NCI-H345 treated with DMSO at 0.1 percent for 48 hours (cell line): ENCODE results near the gene GRSF1.
"Not testable (repeated sequence)": the region's sequence is repeated elsewhere in the genome, so short reads cannot be mapped to it uniquely, and the experiment has no call there.

Experiments used
- DNase-seq: peaks from one replicate; lab custom pipeline; 2025; ENCODE audit not compliant: unreplicated experiment; lab: John Stamatoyannopoulos, UW

GRSF1 gene, protein sequence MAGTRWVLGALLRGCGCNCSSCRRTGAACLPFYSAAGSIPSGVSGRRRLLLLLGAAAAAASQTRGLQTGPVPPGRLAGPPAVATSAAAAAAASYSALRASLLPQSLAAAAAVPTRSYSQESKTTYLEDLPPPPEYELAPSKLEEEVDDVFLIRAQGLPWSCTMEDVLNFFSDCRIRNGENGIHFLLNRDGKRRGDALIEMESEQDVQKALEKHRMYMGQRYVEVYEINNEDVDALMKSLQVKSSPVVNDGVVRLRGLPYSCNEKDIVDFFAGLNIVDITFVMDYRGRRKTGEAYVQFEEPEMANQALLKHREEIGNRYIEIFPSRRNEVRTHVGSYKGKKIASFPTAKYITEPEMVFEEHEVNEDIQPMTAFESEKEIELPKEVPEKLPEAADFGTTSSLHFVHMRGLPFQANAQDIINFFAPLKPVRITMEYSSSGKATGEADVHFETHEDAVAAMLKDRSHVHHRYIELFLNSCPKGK

DNA sequence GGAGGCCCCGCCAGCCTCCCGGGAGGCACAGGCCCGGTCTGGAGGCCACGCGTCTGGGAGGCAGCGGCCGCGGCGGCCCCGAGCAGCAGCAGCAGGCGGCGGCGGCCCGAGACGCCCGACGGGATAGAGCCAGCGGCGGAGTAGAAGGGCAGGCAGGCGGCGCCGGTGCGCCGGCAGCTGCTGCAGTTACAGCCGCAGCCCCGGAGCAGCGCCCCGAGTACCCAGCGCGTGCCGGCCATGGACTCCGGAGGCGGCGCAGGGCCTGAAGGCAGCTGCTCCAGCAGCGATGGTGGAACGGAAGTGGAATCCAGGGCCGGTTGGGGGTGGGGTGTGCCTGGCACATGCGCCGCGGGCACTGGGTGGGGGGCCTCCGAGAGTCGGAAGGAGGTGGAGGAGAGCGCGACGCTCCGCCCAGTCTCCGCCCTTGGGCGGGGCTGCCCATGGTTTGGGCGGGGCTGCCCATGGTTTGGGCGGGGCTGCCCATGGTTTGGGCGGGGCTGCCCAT lies at the start of gene GRSF1:
Gene GRSF1 (minus strand): TSS at position 302 of the 505 bp plus-strand sequence. CDS start 63 bp downstream, at position 239.
- DNase-seq: peak; percentile 47

DNA sequence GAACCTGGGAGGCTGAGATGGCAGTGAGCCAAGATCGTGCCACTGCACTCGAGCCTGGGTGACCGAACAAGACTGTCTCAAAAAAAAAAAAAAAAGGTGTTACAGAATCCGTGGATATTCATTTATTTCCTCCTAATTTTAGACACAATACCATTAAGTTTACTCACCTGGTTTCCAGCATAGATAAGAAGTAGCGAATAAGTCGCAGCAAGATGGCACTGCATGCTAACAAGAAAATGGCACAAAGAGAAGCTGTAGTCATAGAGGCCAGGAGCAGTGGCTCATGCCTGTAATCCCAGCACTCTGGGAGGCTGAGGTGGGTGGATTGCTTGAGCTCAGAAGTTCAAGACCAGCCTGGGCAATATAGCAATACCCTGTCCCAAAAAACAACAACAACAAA lies 45.5 kb upstream of the GRSF1 start:
- no peak for DNase-seq

DNA sequence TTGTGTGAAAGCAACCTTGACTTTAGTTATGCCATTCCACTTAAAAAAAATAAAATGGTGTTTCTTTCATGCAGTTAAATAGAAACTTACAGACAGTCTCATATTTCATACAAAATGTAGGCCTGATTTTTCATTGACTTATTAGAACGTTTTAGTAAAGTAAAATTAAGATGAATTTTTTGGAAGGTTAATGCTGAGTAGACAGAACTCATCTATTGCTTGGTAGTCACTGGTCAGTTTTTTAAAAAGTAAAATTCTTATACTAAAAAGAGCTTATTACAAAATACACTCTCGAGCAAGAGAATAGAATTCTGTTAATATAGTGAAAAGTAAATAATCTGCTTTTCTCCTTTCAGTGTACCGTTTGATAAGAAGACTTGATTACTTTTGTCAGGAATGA lies 41.0 kb upstream of the GRSF1 start:
- DNase-seq: no peak

DNA sequence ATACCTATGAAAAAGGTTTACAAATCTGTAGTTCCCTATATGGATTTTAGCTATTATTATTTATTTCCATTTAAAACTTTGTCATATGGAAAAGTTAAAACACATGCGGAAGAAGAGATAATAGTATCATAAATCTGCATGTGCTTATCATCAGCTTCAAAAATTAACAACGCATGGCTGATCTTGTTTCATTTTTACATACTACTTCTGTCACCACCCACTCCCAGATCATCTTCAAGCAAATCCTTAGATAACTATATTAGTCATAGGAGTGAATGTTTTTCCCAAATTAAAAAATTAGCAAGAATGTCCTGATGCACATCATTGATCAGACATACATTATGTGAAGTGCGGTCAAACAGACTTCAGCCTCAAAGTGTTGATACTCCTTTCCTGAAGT lies 37.9 kb upstream of the GRSF1 start:
- no peak for DNase-seq

DNA sequence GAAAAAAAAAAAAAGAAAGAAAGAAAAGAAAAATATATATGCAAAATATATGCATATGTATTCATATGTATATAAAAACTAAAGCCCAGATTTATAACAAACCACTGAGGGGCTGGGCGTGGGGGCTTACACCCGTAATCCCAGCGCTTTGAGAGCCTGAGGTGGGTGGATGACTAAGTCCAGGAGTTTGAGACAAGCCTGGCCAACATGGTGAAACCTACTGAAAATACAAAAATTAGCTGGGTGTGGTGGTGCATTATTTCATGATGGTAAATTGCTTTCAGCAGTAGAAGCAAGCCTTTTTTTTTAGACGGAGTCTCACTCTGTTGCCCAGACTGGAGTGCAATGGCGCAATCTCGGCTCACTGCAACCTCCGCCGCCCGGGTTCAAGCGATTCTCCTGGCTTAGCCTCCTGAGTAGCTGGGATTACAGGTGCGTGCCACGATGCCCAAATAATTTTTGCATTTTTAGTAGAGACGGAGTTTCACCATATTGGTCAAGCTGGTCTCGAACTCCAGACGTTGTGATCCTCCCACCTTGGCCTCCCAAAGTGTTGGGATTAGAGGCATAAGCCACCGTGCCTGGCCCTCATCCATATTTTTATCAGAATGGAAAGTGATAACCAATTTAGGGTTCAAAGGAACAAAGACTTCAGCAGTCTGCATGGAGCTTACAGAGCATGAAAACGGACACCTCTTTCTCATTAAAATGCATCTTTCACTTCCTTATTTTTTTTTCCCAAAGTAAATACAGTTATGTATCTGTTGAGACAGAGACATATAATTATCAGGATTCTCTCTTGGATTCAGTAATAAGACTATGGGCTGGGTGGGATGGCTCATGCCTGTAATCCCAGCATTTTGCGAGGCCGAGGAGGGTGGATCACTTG lies 34.8 kb upstream of the GRSF1 start:
- DNase-seq: no peak

DNA sequence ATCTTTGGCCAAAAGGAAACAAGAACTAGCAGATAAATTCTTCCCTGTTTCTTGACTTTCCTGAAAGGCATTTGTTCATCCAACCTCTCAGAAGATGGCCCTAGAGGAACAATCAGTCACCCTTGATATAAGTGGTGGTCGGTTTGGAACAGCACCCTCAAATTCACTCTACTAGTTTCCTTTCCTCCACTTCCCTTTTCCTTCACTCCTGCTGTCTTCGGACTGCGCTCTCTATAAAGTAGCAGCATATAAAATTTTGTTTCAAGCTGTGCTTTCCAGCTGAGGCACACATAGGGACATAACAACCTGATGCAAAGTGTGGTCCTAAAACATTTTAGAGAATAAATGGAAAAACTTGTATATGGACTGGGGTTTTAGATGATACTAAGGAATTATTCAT lies 33.5 kb upstream of the GRSF1 start:
- DNase-seq: no peak

DNA sequence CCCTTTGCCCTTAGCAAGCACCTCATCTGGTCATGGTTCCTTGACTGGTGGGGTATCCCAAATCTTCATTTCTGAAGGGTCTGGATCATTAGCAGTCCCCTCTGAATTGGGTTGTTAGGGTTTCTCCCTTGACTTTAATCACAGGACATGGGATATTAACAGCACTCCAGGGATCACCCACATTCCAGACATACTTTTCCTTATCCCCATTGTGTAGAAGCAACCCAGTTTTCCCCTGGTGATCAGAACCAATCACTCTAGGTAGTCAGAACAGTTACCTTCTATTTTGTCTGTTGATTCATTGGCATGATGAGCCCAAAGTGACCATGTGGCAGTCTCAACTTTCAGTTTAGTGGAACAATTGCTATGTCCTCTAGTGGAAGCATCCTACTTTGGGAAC lies 29.1 kb upstream of the GRSF1 start:
- DNase-seq: no peak

DNA sequence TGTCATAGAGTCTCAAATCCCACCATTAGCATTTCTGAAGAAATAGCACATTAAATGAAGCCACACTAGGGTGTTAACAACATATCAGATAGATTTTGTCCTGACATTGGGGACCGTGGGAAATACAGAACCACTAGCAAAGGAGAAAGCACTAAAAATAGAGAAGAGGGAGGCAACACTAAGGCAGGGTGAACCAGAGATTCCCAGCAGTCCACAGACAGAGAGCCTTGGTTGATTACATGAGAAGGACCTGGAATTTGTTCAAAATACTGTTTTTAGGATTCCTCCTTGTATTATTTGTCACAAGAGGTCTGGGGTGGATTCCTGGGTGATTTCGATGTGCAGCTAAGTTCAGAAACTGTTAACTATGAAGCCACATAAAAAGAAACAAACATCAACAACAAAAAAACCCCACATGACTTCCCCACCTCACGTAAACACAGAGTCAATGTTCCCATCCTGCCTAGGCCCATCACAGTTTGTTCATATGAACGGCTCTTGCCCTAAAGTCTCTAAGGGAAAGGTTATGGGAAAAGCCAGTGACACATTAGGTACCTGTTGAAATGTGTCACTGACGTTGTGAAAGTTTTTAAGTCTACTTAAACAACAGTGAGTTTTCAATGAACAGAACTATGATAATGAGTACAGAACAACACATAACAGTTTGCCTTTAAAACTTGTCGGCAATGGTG lies 23.6 kb upstream of the GRSF1 start:
- DNase-seq: no peak

DNA sequence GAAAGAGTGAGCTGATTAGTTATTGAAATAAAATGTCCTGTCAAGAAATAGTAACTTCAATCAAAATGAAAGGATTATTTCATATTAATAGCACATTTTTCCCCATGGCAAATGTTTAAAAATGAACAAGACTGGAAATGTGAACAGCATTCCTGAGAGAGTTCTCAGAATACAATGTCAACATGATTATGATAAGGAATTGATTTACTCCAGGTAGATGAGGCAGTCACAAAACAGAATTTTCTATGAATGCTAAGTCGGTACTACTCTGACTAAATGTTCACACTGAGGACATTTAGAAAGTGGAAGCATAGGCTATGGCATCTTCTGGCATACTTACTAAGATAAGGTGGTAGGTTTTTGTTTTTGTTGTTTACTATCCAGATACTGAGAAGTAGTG lies 19.4 kb upstream of the GRSF1 start:
- DNase-seq: no peak

DNA sequence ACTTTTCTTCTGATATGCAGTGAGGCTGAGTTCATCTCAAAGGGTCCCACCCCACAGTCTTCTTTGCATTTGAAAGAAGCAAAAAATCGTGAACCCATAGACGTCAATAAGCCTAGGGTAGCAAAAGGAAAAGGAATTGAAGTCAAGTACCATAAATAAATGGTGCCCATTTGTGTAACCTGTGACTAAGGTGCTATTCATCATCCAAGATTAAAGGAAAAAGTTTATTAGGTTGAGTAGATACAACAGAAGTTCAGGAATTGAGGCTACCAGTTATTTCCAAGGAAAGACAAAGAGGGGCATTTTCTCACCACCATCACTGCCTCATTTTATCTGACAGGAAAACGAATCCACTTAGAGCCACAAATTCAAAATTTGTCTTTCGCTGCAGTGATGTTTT lies 18.8 kb upstream of the GRSF1 start:
- DNase-seq: no peak

DNA sequence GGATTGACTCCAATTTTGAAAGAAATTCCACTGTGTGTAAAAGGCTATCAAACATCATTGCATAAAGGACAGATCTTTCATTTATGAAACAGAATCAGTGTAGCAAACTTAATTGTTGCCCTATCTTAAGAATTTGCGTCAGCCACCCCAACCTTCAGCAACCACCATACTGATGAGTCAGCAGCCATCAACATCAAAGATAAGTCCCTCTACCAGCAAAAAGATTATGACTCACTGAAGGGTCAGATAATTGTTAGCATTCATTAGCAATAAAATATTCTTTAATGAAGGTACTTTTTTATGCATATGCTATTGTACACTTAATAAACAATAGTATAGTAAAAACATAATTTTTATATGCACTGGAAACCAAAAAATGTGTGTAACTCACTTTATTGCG lies 15.8 kb upstream of the GRSF1 start:
- no peak for DNase-seq

DNA sequence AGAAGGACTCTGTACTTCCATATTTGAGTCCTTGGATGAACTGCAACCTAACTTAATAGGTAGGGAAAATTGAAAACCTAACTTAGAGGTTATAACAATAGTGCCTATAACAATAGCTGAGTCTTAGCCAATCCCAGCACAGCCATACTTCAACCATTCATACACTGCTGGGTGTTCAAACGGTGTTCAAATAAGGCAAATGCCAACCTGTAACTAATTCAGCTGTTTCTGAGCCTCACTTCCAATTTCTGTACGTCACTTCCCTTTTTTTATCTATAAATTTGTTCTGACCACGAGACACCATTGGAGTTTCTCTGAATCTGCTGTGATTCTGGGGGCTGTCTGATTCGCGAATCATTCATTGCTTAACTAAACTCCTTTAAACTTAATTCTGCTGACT lies 9.6 kb upstream of the GRSF1 start:
- DNase-seq: no peak

DNA sequence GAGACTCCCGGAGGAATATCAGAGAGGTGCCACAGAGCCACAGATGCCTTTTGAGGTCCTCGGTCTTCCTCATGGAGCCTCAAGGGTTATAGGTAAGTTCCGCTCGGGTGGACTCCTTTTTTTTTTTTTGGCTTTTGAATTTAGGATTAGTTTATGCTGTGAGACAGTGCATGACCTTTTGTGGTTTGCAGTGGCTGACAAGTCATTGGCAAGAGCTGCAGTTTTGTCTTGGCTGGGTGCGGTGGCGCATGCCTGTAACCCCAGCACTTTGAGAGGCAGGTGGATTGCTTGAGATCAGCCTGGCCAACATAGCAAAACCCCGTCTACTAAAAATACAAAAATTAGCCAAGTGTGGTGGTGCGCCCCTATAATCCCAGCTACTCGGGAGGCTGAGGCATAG lies 4.5 kb upstream of the GRSF1 start:
- no peak for DNase-seq

DNA sequence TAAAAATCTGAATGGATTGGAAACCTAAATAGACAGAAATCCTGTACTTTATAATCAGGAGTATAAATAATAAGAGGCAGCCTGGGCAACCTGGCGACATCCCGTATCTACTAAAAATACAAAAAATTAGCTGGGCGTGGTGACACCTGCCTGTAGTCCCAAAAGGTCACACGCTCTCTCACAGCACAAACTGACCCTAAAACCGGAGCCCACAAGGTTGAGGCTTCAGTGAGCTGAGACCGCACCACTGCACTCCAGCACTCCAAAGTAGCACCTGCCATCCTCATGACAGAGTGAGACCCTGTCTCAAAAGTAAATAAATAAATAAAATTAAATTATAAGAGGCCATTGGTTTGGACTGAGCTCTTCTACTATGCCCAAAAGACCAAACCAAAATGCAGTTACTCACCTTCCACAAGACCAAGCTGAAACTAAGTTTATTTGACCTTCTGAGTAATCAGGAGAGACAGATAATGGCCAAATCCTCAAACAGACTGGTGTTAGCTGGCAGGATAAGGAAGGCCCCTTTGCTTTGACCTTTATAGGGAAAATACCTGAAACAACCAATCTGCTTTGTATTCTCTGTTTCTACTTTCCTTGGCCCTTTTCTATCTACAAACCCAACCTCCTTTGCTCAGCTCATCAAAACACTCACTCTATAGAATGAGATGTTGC lies 3.2 kb upstream of the GRSF1 start:
- DNase-seq: no peak

DNA sequence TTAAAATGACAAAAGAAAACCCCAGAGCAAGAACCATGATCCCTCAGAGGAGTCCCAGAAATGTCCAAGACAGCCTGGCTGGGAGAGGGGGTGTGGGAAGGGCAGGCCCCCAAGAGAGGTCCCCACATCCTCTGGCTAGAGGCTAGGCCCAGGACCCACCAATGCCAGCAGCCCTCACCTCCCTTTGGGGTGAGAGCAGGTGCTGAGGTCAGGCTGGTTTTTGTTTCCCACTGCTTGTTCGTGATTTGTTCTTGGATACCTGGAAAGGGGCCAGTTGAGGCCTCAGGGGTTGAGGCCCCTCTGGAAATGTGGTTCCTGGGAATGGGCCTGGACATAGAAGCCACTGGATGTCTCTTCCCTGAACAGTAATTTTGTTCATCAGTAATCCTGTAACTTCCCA lies 2.3 kb upstream of the GRSF1 start:
- DNase-seq: no peak

DNA sequence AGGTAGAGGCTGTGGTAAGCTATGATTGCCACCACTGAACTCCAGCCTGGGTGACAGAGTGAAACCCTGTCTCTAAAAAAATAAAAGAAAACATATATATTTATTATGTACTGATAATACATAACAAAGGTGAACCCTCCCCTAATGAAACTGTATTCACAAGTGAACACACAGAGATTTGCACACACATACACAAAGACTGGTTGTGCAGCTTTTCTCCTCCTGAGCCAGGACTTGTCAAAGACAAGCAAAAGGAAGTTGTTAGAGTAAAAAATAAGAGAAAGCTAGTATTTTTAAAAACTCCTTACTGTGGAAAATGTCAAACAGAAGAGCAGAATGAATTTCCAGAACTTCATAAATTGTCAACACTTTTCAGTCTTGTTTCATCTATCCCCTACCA lies 1.5 kb upstream of the GRSF1 start:
- no peak for DNase-seq

DNA sequence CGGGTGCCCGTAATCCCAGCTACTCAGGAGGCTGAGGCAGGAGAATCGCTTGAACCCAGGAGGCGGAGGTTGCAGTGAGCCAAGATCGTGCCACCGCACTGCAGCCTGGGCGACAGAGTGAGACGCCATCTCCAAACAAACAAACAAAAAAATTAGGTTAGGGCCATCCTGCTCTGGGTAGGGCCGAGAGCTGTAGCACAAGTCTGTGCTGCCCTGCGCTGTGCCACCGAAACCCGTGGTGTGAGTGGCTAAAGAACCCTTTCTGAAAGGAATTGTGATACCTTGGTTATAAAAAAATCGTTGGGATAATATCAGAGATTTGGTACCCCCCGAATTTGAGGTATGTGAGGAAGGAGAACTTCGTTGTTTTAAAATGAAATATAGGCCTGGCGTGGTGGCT lies 941 bp upstream of the GRSF1 start:
- not testable (repeated sequence) for DNase-seq

DNA sequence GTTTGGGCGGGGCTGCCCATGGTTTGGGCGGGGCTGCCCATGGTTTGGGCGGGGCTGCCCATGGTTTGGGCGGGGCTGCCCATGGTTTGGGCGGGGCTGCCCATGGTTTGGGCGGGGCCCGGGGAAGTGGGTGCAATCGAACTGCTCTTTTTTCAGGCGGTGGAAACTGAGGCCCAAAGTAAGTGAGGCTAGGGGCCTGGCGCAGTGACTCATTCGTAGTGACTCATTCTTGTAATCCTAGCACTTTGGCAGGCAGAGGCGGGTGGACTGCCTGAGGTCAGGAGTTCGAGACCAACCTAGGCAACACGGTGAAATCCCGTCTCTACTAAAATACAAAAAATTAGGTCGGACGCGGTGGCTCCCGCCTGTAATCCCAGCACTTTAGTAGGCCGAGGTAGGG lies 447 bp upstream of the GRSF1 start:
- not testable (repeated sequence) for DNase-seq

DNA sequence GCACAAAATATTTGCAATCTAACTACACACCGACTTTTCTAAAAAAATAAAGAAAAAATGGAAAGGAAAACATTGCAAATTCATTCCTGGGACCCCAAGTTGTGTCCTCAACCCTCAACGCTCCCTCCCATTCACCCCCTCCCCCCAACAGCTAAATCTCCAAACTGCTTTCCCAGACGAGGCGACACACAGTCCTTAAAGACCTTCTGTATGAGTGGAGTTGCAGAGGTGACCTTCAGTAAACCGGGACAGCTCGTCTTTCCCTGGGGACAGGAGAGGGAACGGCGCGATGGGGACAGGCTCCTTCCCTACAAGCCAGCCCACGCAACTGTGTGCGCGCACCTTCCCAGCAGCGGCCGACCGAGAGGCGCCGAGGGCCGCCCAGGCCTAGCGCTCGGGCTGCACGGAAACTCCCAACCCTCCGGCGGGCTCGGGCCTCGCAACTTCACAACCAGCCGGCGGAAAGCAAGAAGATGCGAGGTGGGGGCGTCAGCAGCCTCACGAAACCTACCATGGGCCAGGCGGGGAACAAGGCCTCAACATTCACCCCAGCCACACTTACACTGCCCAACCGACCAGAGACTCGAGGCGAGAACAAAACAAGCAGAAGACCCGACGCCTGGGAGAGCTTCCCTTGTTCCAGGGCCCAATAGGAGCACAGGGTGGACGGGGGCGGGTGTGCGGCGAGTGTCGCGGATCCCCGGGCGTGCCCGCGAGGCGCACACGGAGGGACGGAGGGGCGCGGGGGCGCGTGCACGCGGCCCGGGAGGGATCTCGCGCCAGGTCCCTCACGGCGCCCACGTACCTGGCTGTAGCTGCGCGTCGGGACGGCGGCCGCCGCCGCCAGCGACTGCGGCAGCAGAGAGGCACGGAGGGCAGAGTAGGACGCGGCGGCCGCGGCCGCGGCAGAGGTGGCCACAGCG lies 763 bp downstream of the GRSF1 start:
- DNase-seq: peak; percentile 15

DNA sequence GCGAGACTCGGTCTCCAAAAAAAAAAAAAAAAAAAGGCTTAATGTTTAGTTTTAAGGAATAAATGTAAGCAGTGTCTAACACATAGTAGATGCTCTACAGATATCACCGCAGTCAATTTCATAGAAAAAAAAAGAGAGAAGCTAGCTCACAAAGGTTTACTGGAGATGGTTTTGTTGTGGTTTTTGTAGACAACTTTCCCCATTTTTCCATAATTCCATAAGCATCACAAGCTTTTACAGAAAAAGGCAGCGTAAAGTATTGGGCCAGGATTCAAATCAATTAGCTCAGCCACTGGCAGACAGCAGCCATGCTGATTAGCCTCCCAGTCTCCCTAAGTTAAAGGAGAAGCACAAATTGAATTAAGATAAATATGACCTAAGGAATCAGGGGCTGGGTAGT lies 1.5 kb downstream of the GRSF1 start:
- DNase-seq: no peak
